ENCODE results near the gene WASF3. TPM values are rescaled to one million over a fixed set of nuclear protein-coding genes. Genes with fewer than 3 reads are reported as not detected.

The WASF3 gene
- total and polyA plus RNA-seq, 3 experiments from 2014 or later, result 0.20 to 0.24 TPM; not detected in 1

GRCh38 chr13:26523007-26523406 lies 34.5 kb upstream of the WASF3 start:
- H3K4me3 Mint-ChIP-seq, result no peak overlapping the region
- CTCF ChIA-PET, result no interaction called here
- H3K27ac Mint-ChIP-seq, result no peak overlapping the region

GRCh38 chr13:26525528-26525927 lies 32.0 kb upstream of the WASF3 start:
- Mint-ChIP-seq H3K27ac (no peak overlapping the region), H3K27me3 (peaks cover 4 to 6% of the 10 kb centered on the region in 2 donors), H3K36me3 (no peaks in the 10 kb centered on the region), H3K9me3 (peaks cover 0 to 2% (median 0%) of the 10 kb centered on the region in 5 donors), H3K4me1 (no peaks in the 10 kb centered on the region), H3K4me3 (no peak overlapping the region)
- no peaks in the 10 kb centered on the region for H3K27me3 ChIP-seq (ENCODE audit: insufficient read depth, low read length, poor library complexity, severe bottlenecking)
- ChIA-PET POLR2A (no interaction called here), CTCF (no interaction called here)
- no peaks in the 10 kb centered on the region for H3K9me3 ChIP-seq (ENCODE audit: low read length)
- H3K36me3 ChIP-seq (ENCODE audit: insufficient read depth, low read length), result no peaks in the 10 kb centered on the region
- no peaks in the 10 kb centered on the region for H3K4me1 ChIP-seq (ENCODE audit: insufficient read depth, low read length)
- H3K4me3 ChIP-seq (ENCODE audit: low read length), result no peak overlapping the region
- no peak overlapping the region for H3K27ac ChIP-seq (ENCODE audit: low read depth, low read length)
- DNase-seq, result no peak

More at GRCh38 chr13:26523007-26523406, 34.5 kb upstream of the WASF3 start:
- no peaks in the 10 kb centered on the region for H3K4me1 Mint-ChIP-seq
- H3K36me3 Mint-ChIP-seq, result no peaks in the 10 kb centered on the region
- Histone ChIP-seq H3K27me3 (ENCODE audit: insufficient read depth, low read length, poor library complexity, severe bottlenecking) (no peaks in the 10 kb centered on the region), H3K36me3 (ENCODE audit: insufficient read depth, low read length) (no peaks in the 10 kb centered on the region), H3K9me3 (ENCODE audit: low read length) (no peaks in the 10 kb centered on the region), H3K4me1 (ENCODE audit: insufficient read depth, low read length) (no peaks in the 10 kb centered on the region), H3K27ac (ENCODE audit: low read depth, low read length) (no peak overlapping the region), H3K4me3 (ENCODE audit: low read length) (no peak overlapping the region)
- no peak for DNase-seq
- H3K27me3 Mint-ChIP-seq, result peaks cover 4 to 14% of the 10 kb centered on the region in 2 donors
- peaks cover 0 to 2% (median 0%) of the 10 kb centered on the region in 5 donors for H3K9me3 Mint-ChIP-seq
- POLR2A ChIA-PET, result no interaction called here

- Mint-ChIP-seq H3K27ac (no peak overlapping the region), H3K27me3 (peaks cover 8 to 13% of the 10 kb centered on the region in 2 donors), H3K9me3 (peaks cover 0 to 2% (median 0%) of the 10 kb centered on the region in 5 donors), H3K4me3 (no peak overlapping the region), H3K36me3 (no peaks in the 10 kb centered on the region), H3K4me1 (no peaks in the 10 kb centered on the region)
- ChIA-PET CTCF (no interaction called here), POLR2A (no interaction called here)
- DNase-seq, result no peak
- Histone ChIP-seq H3K36me3 (ENCODE audit: insufficient read depth, low read length) (no peaks in the 10 kb centered on the region), H3K27ac (ENCODE audit: low read depth, low read length) (no peak overlapping the region), H3K27me3 (ENCODE audit: insufficient read depth, low read length, poor library complexity, severe bottlenecking) (no peaks in the 10 kb centered on the region), H3K4me1 (ENCODE audit: insufficient read depth, low read length) (no peaks in the 10 kb centered on the region), H3K4me3 (ENCODE audit: low read length) (no peak overlapping the region), H3K9me3 (ENCODE audit: low read length) (no peaks in the 10 kb centered on the region)
These were observed 30.7 kb upstream of the WASF3 start for GRCh38 chr13:26526702-26527216.

DNA sequence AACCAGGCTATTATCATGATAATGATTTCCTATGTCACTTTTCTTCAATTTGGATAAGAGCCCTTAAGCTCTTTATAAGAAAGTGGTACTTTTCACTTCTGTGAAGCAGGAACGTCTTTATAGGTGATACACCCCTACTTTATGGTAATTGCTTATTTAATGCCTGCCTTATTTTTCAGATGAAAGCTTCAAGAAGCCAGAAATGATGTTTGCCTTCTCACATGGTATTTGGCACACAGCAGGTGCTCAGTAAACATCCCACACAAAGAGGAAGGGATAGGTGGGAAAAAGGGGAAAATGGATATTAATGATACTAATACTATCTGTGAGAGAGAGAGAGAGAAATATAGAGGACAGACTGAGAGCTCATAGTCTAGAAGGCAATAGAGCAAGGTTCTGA lies 29.0 kb upstream of the WASF3 start:
- Mint-ChIP-seq H3K9me3 (no peaks in the 10 kb centered on the region), H3K27me3 (peaks cover 13 to 25% of the 10 kb centered on the region in 2 donors), H3K4me1 (no peaks in the 10 kb centered on the region), H3K4me3 (no peak overlapping the region), H3K36me3 (no peaks in the 10 kb centered on the region), H3K27ac (no peak overlapping the region)
- H3K9me3 ChIP-seq (ENCODE audit: low read length), result no peaks in the 10 kb centered on the region
- POLR2A ChIA-PET, result no interaction called here
- H3K4me1 ChIP-seq (ENCODE audit: insufficient read depth, low read length), result no peaks in the 10 kb centered on the region
- H3K27me3 ChIP-seq (ENCODE audit: insufficient read depth, low read length, poor library complexity, severe bottlenecking), result no peaks in the 10 kb centered on the region
- no peak for DNase-seq
- H3K4me3 ChIP-seq (ENCODE audit: low read length), result no peak overlapping the region
- no peak overlapping the region for H3K27ac ChIP-seq (ENCODE audit: low read depth, low read length)
- H3K36me3 ChIP-seq (ENCODE audit: insufficient read depth, low read length), result no peaks in the 10 kb centered on the region
- CTCF ChIA-PET, result no interaction called here

GRCh38 chr13:26529441-26529840 lies 28.0 kb upstream of the WASF3 start:
- CTCF ChIA-PET, result no interaction called here
- Histone ChIP-seq H3K4me3 (ENCODE audit: low read length) (no peak overlapping the region), H3K4me1 (ENCODE audit: insufficient read depth, low read length) (no peaks in the 10 kb centered on the region), H3K36me3 (ENCODE audit: insufficient read depth, low read length) (no peaks in the 10 kb centered on the region), H3K9me3 (ENCODE audit: low read length) (no peaks in the 10 kb centered on the region), H3K27ac (ENCODE audit: low read depth, low read length) (no peak overlapping the region), H3K27me3 (ENCODE audit: insufficient read depth, low read length, poor library complexity, severe bottlenecking) (no peaks in the 10 kb centered on the region)
- H3K27me3 Mint-ChIP-seq, result peaks cover 14 to 26% of the 10 kb centered on the region in 2 donors
- no peaks in the 10 kb centered on the region for H3K36me3 Mint-ChIP-seq
- POLR2A ChIA-PET, result no interaction called here
- H3K27ac Mint-ChIP-seq, result no peak overlapping the region
- no peaks in the 10 kb centered on the region for H3K9me3 Mint-ChIP-seq
- no peak overlapping the region for H3K4me3 Mint-ChIP-seq
- no peaks in the 10 kb centered on the region for H3K4me1 Mint-ChIP-seq
- no peak for DNase-seq

- POLR2A ChIA-PET, result no interaction called here
- Mint-ChIP-seq H3K36me3 (no peaks in the 10 kb centered on the region), H3K9me3 (no peaks in the 10 kb centered on the region), H3K4me1 (no peaks in the 10 kb centered on the region), H3K27me3 (peaks cover 20 to 30% of the 10 kb centered on the region in 2 donors), H3K4me3 (no peak overlapping the region), H3K27ac (no peak overlapping the region)
- no peaks in the 10 kb centered on the region for H3K4me1 ChIP-seq (ENCODE audit: insufficient read depth, low read length)
- H3K4me3 ChIP-seq (ENCODE audit: low read length), result no peak overlapping the region
- CTCF ChIA-PET, result no interaction called here
- DNase-seq, result no peak
- H3K9me3 ChIP-seq (ENCODE audit: low read length), result no peaks in the 10 kb centered on the region
- no peak overlapping the region for H3K27ac ChIP-seq (ENCODE audit: low read depth, low read length)
- no peaks in the 10 kb centered on the region for H3K27me3 ChIP-seq (ENCODE audit: insufficient read depth, low read length, poor library complexity, severe bottlenecking)
- no peaks in the 10 kb centered on the region for H3K36me3 ChIP-seq (ENCODE audit: insufficient read depth, low read length)
These were observed 25.7 kb upstream of the WASF3 start for GRCh38 chr13:26531742-26532141.

- ChIA-PET POLR2A (no interaction called here), CTCF (no interaction called here)
- Mint-ChIP-seq H3K9me3 (no peaks in the 10 kb centered on the region), H3K27ac (no peak overlapping the region), H3K4me3 (no peak overlapping the region), H3K36me3 (no peaks in the 10 kb centered on the region), H3K4me1 (no peaks in the 10 kb centered on the region), H3K27me3 (peaks cover 22 to 33% of the 10 kb centered on the region in 2 donors)
- no peaks in the 10 kb centered on the region for H3K27me3 ChIP-seq (ENCODE audit: insufficient read depth, low read length, poor library complexity, severe bottlenecking)
- no peaks in the 10 kb centered on the region for H3K9me3 ChIP-seq (ENCODE audit: low read length)
- no peak for DNase-seq
- H3K4me1 ChIP-seq (ENCODE audit: insufficient read depth, low read length), result no peaks in the 10 kb centered on the region
- H3K4me3 ChIP-seq (ENCODE audit: low read length), result no peak overlapping the region
- no peaks in the 10 kb centered on the region for H3K36me3 ChIP-seq (ENCODE audit: insufficient read depth, low read length)
- H3K27ac ChIP-seq (ENCODE audit: low read depth, low read length), result no peak overlapping the region
These were observed 23.3 kb upstream of the WASF3 start for GRCh38 chr13:26534036-26534726.

GRCh38 chr13:26538363-26539317 lies 18.8 kb upstream of the WASF3 start:
- Mint-ChIP-seq H3K27me3 (peaks cover 17 to 32% of the 10 kb centered on the region in 2 donors), H3K4me3 (no peak overlapping the region), H3K9me3 (peaks cover 0 to 2% (median 0%) of the 10 kb centered on the region in 5 donors), H3K36me3 (no peaks in the 10 kb centered on the region), H3K4me1 (no peaks in the 10 kb centered on the region), H3K27ac (no peak overlapping the region)
- H3K9me3 ChIP-seq (ENCODE audit: low read length), result no peaks in the 10 kb centered on the region
- ChIA-PET CTCF (interaction anchor here (0.6 kb wide), 1 partner anchor 26 kb away, joined by 3 read pairs; no protein-coding TSS in a partner anchor), POLR2A (no interaction called here)
- H3K27me3 ChIP-seq (ENCODE audit: insufficient read depth, low read length, poor library complexity, severe bottlenecking), result no peaks in the 10 kb centered on the region
- no peak for DNase-seq
- no peak overlapping the region for H3K4me3 ChIP-seq (ENCODE audit: low read length)
- no peaks in the 10 kb centered on the region for H3K36me3 ChIP-seq (ENCODE audit: insufficient read depth, low read length)
- H3K27ac ChIP-seq (ENCODE audit: low read depth, low read length), result no peak overlapping the region
- H3K4me1 ChIP-seq (ENCODE audit: insufficient read depth, low read length), result no peaks in the 10 kb centered on the region
